Dedifferentiated amniotic fluid mesenchymal stem cell (primary cell): ENCODE results near the gene NCF4.
A peak's percentile ranks its signal among the peaks of the same experiment; 100 is the strongest.

Experiments used
- DNase-seq: peaks from one replicate; pipeline ENCODE4 v3.0.0-alpha.2; 2016; ENCODE audit errors: extremely low spot score

Gene NCF4

DNA sequence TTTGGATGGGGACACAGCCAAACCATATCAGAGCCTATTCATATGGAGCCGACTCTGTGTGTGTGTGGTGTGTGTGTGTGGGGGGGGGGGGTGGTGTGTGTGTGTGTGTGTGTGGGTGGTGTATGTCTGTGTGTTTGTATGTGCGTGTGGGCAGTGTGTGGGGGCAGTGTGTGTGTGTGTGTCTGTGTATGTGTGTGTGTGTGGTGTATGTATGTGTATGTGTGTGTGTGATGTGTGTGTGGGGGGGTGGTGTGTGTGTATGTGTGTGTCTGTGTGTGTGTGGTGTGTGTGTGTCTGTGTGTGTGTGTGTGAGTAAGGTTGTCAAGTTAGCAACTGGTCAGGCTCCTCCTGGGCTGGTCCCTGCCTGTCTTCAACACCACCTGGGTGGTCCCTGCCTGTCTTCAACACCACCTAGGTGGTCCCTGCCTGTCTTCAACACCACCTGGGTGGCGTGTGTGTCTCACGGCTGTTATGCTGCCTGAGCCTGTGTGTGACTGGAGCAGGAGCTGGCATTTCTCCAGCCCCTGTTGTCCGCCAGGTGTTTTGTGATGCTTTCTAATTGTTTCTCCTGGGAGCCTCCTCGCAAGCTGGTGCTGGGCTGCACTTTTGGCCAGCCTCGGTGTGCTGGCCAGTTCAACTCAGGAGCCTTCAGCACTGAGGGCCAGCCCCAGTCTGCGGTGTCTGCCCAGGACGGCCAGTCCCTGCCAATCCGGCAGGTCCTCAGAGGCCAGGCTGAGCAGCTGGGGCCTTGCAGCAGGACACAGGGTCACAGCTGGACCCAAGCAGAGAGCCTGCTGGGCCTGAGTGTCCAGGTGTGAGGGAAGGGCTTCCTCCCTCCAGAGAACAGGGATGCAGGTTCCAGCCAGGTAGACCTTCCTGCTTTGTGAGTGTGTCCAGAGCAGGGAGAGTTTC is 22.4 kb upstream of the NCF4 start:
- DNase-seq, result no peak

- DNase-seq, result no peak
Measured at GRCh38 chr22:36839356-36840073, 21.3 kb upstream of the NCF4 start.

DNA sequence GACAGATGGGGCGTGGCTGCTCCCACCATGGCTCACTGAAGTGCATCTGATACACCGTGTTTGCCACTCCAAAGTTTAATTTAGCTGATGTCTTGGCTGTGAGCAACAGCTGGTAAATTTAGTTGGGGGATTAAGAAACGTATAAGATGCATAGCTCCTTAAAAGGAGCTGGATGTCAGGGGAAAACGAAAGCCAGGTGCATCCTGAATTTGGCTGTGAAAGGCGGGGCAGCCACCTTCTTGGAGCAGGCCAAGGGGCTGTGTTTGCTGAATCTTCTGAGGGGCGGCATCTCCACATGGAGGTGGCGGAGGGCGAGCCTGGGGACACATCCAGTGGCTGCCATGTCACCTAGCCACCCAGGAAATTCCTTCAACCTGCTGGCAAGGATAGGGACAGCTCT is 20.7 kb upstream of the NCF4 start:
- no peak for DNase-seq

DNA sequence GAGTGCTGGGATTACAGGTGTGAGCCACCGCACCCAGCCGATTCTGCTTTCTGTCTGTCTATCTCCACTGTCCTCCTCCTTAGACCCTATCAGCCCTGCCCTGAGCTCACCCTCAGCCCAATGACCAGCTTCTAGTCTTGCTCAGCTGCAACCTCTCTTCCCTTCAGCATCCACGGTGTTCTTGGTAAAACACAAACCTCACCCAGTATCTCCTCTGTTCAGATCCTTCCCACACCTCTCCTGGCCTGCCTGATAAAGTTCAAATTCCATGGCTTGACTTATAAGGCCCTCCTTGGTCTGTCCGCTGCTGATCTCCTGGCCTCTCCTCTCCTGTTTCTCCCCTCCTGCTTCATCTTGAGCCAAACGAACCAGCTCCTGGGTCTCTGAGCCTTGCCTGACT is 14.5 kb upstream of the NCF4 start:
- no peak for DNase-seq

- no peak for DNase-seq
Measured at GRCh38 chr22:36846949-36847348, 13.9 kb upstream of the NCF4 start.

DNA sequence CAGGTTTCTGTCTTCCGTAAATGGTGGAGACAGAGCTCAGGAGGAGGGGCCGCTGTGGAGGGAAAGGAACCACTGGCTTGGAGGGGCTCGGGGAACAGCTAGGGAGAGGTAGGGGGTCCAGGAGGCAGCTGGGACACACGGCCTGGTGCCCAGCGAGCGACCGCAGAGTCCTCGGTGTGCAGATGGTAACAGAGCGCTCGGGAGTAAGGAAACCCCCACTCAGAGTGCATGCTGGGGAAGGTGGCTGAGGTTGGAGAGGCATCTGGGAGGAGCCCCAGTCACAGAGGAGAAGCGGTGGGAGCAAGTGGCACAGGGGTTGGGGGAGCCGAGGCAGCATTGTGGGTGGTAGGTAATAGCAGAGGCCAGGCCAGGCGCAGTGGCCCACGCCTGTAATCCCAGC is 10.8 kb upstream of the NCF4 start:
- DNase-seq, result no peak

DNA sequence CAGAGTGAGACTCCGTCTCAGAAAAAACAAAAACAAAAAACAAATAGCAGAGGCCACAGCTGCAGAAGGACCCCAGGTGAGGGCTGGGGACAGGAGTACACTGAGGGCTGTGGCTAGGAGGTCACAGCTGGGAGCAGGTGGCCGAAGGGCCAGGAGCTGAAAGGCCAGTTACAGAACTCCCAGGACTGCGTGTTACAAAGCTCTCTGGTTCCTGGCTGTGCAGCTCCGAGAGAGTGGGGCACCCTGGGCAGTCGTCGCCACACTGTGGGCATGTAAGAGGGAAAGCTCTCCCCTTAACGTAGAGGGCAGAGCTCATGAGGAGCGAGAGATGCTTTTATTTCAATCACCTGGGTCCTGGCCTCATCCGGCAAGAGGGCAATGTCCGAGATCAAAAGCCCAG is 10.1 kb upstream of the NCF4 start:
- DNase-seq, result no peak

DNA sequence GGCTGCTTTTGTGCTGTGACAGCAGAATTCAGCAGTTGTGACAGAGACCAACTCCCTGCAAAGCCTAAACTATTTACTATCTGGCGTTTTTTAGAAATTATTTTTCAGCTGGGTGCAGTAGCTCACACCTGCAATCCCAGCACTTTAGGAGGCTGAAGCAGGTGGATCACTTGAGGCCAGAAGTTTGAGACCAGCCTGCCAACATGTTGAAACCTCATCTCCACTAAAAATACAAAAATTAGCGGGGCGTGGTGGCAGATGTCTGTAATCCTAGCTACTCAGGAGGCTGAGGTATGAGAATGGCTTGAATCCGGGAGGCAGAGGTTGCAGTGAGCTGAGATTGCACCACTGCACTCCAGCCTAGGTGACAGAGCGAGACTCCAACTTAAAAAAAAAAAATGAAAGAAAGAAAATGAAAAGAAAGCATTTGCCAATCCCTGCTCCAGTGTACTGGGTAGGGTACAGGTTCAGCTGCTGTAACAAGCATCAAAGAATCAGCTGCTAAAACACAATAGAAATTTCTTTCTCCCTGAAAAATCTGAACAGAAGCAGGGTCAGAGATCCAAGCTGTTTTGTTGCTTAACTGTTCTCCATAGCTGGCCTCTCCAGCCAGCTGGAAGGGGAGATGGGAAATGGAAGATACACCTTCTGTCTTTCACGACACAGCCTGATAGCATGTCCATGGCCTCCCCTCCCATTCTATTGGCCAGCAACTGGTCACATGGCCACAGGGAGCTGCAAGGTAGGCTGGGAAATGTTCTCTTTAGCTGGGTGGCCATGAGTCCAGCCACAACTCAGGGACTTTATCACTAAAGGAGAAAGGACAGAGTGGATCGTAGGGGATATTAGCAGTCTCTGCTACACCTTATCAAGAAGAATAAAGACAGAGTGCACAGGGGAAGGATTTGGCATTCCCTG is 8.5 kb upstream of the NCF4 start:
- no peak for DNase-seq

GRCh38 chr22:36853407-36854099 is 7.3 kb upstream of the NCF4 start:
- DNase-seq, result no peak

DNA sequence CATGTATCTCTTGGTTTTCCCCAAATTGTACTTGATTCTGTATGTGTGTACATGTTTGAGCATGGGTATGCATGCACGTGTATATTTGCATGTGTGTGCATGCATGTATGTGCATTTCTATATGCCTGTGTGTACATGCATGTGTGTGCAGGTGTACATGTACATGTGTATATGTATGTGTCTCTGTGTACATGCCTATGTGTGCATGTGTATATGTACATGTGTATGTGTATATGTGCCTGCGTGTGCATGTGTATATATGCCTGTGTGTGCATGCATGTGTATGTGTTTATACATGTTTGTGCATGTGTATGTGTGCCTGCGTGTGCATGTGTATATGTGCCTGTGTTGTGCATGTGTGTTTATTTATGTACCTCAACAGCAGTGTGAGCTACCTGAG is 5.3 kb upstream of the NCF4 start:
- DNase-seq, result no peak

GRCh38 chr22:36856121-36856791 is 4.5 kb upstream of the NCF4 start:
- DNase-seq, result peak; percentile 73

DNA sequence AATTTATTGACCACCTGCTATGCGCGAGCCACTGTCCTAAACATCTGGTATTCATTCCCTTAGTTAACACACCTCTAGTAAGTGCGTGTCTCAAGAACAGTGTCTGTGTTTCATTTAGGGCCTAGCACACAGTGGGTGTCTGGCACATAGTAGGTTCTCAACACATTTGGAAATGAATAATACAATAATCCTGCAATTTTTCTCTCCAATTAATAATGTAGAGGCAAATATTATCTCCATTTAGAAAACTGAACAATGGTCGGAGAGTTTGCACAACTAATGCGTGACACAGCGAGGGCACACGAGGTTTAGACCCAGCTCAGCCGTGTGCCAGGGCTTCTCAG is 4.0 kb upstream of the NCF4 start:
- no peak for DNase-seq

GRCh38 chr22:36858156-36858555 is 2.6 kb upstream of the NCF4 start:
- DNase-seq, result no peak

- DNase-seq, result no peak
Measured at GRCh38 chr22:36858966-36859365, 1.8 kb upstream of the NCF4 start.

DNA sequence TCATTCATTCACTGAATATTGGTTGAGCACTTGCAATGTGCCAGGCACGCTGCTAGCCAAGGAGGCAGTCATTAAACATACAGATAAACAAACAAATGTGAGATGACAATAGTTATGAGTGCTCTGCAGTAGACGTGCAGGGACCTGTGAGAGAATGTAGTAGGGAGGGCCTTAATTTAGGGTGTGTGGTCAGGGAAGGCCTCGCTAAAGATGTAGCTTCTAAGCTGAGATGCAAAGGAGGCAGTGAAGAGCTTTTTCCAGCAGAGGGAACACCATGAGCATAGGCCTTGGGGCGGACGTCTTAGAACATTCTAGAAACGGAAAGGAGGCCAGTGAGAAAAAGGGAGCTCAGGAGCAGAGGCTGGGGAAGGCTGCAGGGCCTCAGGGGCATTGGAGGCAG is 789 bp upstream of the NCF4 start:
- DNase-seq, result no peak

GRCh38 chr22:36860438-36860820 is 377 bp upstream of the NCF4 start:
- no peak for DNase-seq

DNA sequence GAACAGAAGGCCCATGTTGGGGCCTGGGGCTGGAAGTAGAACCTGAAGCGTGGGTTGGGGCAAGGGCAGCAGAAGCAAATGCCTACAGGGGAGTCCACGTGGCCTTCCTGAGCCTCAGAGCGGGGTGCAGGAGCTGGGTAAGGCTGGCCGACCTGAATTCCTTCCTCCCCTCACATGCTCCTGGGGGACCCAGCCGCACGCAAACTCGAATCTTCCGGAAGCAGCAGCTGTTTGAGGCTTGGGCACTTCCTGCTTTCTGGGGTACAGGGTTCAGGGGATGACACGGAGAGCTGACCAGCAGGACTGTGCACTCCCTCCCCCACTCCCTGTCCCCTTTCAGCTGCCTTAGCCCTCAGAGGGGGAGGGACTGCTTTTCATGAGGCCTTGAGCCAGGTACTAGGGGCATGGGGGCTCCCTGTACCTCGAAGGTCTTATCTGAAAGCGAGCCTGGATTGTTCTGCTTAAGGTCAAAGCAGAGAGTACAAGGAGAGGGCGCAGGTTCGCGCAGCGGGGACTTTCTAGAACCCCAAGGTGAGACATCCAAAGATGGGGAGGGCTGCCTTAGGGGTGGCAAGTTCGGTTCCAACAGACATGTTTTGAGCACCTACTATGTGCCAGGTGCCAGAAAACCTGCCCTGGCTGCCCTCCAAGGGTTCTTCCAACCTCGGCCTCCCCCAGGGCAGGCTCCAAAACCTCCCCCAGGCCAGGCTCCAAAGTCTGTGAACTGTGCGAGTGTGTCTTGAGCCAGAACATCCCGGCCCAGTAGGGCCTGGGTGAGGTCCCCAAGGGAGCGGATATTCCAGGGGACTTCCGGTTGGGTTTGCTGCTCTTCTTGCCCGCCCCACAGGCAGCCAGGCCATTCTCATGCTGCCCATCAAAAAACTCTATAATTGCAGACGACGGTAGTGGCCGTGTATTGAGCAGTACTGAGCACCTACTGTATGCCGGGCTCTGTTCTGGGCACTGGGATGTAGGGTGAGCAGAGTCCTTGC is 1.7 kb downstream of the NCF4 start:
- DNase-seq, result no peak

GRCh38 chr22:36863281-36863680 is 2.5 kb downstream of the NCF4 start:
- DNase-seq, result no peak

DNA sequence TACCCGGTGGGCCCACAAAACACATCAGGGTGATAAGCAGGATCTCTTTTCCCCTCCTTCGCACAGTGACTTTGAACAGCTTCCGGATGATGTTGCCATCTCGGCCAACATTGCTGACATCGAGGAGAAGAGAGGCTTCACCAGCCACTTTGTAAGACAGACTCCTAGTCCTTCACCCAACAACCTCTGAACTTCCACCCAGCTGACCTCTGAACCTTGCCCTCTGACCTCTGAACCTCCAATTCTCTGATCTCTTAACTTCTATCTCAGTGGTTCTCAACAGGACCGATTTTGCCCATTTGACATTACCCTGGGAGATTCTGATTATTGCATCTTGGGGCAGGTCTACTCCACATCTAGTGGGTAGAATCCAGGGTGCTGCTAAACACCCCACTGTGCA is 3.2 kb downstream of the NCF4 start:
- no peak for DNase-seq
